H1 (cell line): ENCODE measurements around the gene GFOD1. TPM values are rescaled to one million over a fixed set of nuclear protein-coding genes. Genes with fewer than 3 reads are reported as not detected.
A peak's percentile ranks its signal among the peaks of the same experiment; 100 is the strongest.

Source experiments
- CTCF ChIA-PET: fragments of 300-600 bp; sonication (Branson Sonifier 250); formaldehyde crosslinking; loops from one replicate; lab custom pipeline; 2021; ENCODE audit not compliant: partially characterized antibody; lab: Charles Lee
- POLR2A ChIA-PET: fragments of 300-600 bp; sonication (Branson Sonifier 250); formaldehyde crosslinking; loops from one replicate; lab custom pipeline; 2021; ENCODE audit warnings: inconsistent platforms; ENCODE audit not compliant: partially characterized antibody; lab: Charles Lee
- DNase-seq, 2 experiments: peaks; one replicate each; pipeline versions ENCODE4 v3.0.0 to v3.0.0-alpha.2; 2010 to 2022; ENCODE audit warnings: low spot score in 2 of 2, low read depth in 1 of 2, mixed read lengths in 1 of 2
- FAIRE-seq: peaks from 2 replicates; lab custom pipeline; 2011; peaks lifted over from hg19 to GRCh38; lab: Jason Lieb, UNC
- H2AFZ ChIP-seq: 2 replicates; pipeline ENCODE4 v1.8.1; 2012; ENCODE audit warnings: low read length, inconsistent platforms
- H2AK5ac ChIP-seq: 2 replicates; pipeline ENCODE4 v1.6.1; 2013; ENCODE audit warnings: low read depth, low read length
- H2BK120ac ChIP-seq: replicated peaks from 2 replicates; pipeline ENCODE3; 2013; ENCODE audit warnings: low read depth, low read length, inconsistent platforms
- H2BK12ac ChIP-seq: 2 replicates; pipeline ENCODE4 v1.6.1; 2013; ENCODE audit warnings: low read depth, low read length
- H2BK15ac ChIP-seq: 2 replicates; pipeline ENCODE4 v1.6.1; 2013; ENCODE audit warnings: low read length
- H2BK20ac ChIP-seq: 2 replicates; pipeline ENCODE4 v1.6.1; 2013; ENCODE audit warnings: low read length
- H2BK5ac ChIP-seq: 2 replicates; pipeline ENCODE4 v1.6.1; 2013; ENCODE audit warnings: low read depth, low read length
- H3K14ac ChIP-seq: 2 replicates; pipeline ENCODE4 v1.6.1; 2013; ENCODE audit warnings: inconsistent platforms; ENCODE audit not compliant: insufficient read length
- H3K18ac ChIP-seq: 2 replicates; pipeline ENCODE4 v1.6.1; 2013; ENCODE audit warnings: low read length; ENCODE audit errors: extremely low read depth
- H3K23ac ChIP-seq: 2 replicates; pipeline ENCODE4 v1.6.1; 2013; ENCODE audit warnings: inconsistent platforms; ENCODE audit not compliant: insufficient read length
- H3K23me2 ChIP-seq: 2 replicates; pipeline ENCODE4 v1.6.1; 2013; ENCODE audit warnings: low read depth, low read length
- H3K27ac ChIP-seq: 2 replicates; pipeline ENCODE4 v1.6.1; 2011; ENCODE audit warnings: low read depth, low read length, inconsistent platforms
- H3K27me3 ChIP-seq, 4 experiments: replicated peaks in 1 of 4; 1 replicate in 1 of 4; 2 replicates in 3 of 4; pipeline versions ENCODE4 v1.6.1 to v1.8.1; 2011 to 2013; ENCODE audit warnings: low read length in 3 of 4, mild to moderate bottlenecking in 3 of 4, inconsistent platforms in 2 of 4, mixed read lengths in 2 of 4, moderate library complexity in 1 of 4; ENCODE audit not compliant: control insufficient read depth in 3 of 4, insufficient read depth in 3 of 4; ENCODE audit errors: extremely low read depth in 1 of 4
- H3K36me3 ChIP-seq, 4 experiments: 2 replicates each; pipeline versions ENCODE4 v1.6.1 to v1.8.1; 2011 to 2013; ENCODE audit warnings: mild to moderate bottlenecking in 4 of 4, low read length in 3 of 4, moderate library complexity in 2 of 4, control low read depth in 1 of 4, inconsistent platforms in 1 of 4; ENCODE audit not compliant: insufficient read depth in 4 of 4, control insufficient read depth in 2 of 4
- H3K4ac ChIP-seq: replicated peaks from 2 replicates; pipeline ENCODE3; 2013; ENCODE audit warnings: low read length, low read depth, mixed read lengths, inconsistent platforms; ENCODE audit not compliant: insufficient read length
- H3K4me1 ChIP-seq, 4 experiments: replicated peaks in 1 of 4; 1 replicate in 1 of 4; 2 replicates in 3 of 4; pipeline versions ENCODE4 v1.6.1 to v1.8.1; 2011 to 2013; ENCODE audit warnings: low read length in 3 of 4, inconsistent platforms in 2 of 4, mixed read lengths in 1 of 4; ENCODE audit not compliant: insufficient read depth in 4 of 4, control insufficient read depth in 3 of 4
- H3K4me2 ChIP-seq, 2 experiments: 2 replicates each; pipeline versions ENCODE4 v1.6.1 to v1.8.1; 2011 to 2013; ENCODE audit warnings: low read depth in 2 of 2, low read length in 2 of 2, control low read depth in 1 of 2, inconsistent platforms in 1 of 2, mild to moderate bottlenecking in 1 of 2; ENCODE audit not compliant: insufficient read depth in 1 of 2
- H3K4me3 ChIP-seq, 4 experiments: fragments of 200-600, 300-600 bp in 1 of 4; sonication (generic), shearing (Covaris generic), sonication (Bioruptor Twin) in 1 of 4; 2 replicates each; pipeline versions ENCODE4 v1.5.1 to v1.8.1; 2011 to 2016; ENCODE audit warnings: low read length in 4 of 4, low read depth in 3 of 4, control low read depth in 2 of 4, inconsistent platforms in 2 of 4, mild to moderate bottlenecking in 2 of 4, mixed read lengths in 1 of 4, moderate library complexity in 1 of 4; ENCODE audit not compliant: insufficient read depth in 2 of 4; ENCODE audit errors: extremely low read depth in 1 of 4
- H3K56ac ChIP-seq: replicated peaks from 2 replicates; pipeline ENCODE3; 2013; ENCODE audit warnings: low read depth, mild to moderate bottlenecking, mixed read lengths, low read length, inconsistent platforms; ENCODE audit not compliant: insufficient read length
- H3K79me1 ChIP-seq: 2 replicates; pipeline ENCODE4 v1.6.1; 2013; ENCODE audit warnings: low read depth, low read length, control low read depth
- H3K79me2 ChIP-seq, 2 experiments: 2 replicates each; pipeline versions ENCODE4 v1.6.1 to v1.8.1; 2012 to 2013; ENCODE audit warnings: low read length in 2 of 2, mild to moderate bottlenecking in 2 of 2, inconsistent platforms in 1 of 2; ENCODE audit not compliant: insufficient read depth in 2 of 2, control insufficient read depth in 1 of 2
- H3K9ac ChIP-seq, 4 experiments: replicated peaks in 1 of 4; 1 replicate in 1 of 4; 2 replicates in 3 of 4; pipeline versions ENCODE4 v1.6.1 to v1.8.1; 2011 to 2013; ENCODE audit warnings: low read depth in 3 of 4, low read length in 3 of 4, control low read depth in 2 of 4, mild to moderate bottlenecking in 2 of 4, moderate library complexity in 2 of 4, inconsistent platforms in 1 of 4; ENCODE audit errors: extremely low read depth in 1 of 4
- H3K9me3 ChIP-seq, 2 experiments: 2 replicates each; pipeline versions ENCODE4 v1.6.1 to v1.8.1; 2012 to 2013; ENCODE audit warnings: mild to moderate bottlenecking in 2 of 2, moderate library complexity in 2 of 2, control low read depth in 1 of 2, inconsistent platforms in 1 of 2, low read depth in 1 of 2, low read length in 1 of 2, mixed read lengths in 1 of 2; ENCODE audit not compliant: insufficient read depth in 2 of 2
- H4K20me1 ChIP-seq, 2 experiments: replicated peaks in 1 of 2; 2 replicates each; pipeline versions ENCODE3 to v1.8.1; 2011 to 2013; ENCODE audit warnings: inconsistent platforms in 2 of 2, low read length in 2 of 2, mild to moderate bottlenecking in 1 of 2; ENCODE audit not compliant: insufficient read depth in 2 of 2, control insufficient read depth in 1 of 2
- H4K5ac ChIP-seq: 2 replicates; pipeline ENCODE4 v1.6.1; 2013; ENCODE audit warnings: low read length, low read depth, mixed read lengths, inconsistent platforms; ENCODE audit not compliant: insufficient read length
- H4K8ac ChIP-seq: 2 replicates; pipeline ENCODE4 v1.8.0; 2013; ENCODE audit warnings: mild to moderate bottlenecking, moderate library complexity, low read length, inconsistent platforms; ENCODE audit not compliant: insufficient read depth; ENCODE audit errors: extremely low read depth
- H4K91ac ChIP-seq: replicated peaks from 2 replicates; pipeline ENCODE3; 2013; ENCODE audit warnings: low read length, mixed read lengths, inconsistent platforms; ENCODE audit not compliant: insufficient read length
- CREB1 ChIP-seq: IDR thresholded peaks from 2 replicates; pipeline ENCODE4 v1.6.1; 2012; ENCODE audit warnings: inconsistent platforms
- EP300 ChIP-seq, 2 experiments: IDR thresholded peaks; 1 replicate in 1 of 2; 2 replicates in 1 of 2; pipeline ENCODE4 v1.6.1; 2011 to 2012; ENCODE audit warnings: low read depth in 2 of 2, low read length in 2 of 2, mild to moderate bottlenecking in 2 of 2, borderline replicate concordance in 1 of 2, inconsistent platforms in 1 of 2, moderate library complexity in 1 of 2
- KDM1A ChIP-seq: fragments of 200-600, 300-600 bp; sonication (generic); IDR thresholded peaks from 2 replicates; pipeline ENCODE4 v1.7.1; 2016; ENCODE audit warnings: mild to moderate bottlenecking, low read length, borderline replicate concordance
- MAX ChIP-seq: IDR thresholded peaks from 2 replicates; pipeline ENCODE4 v1.6.1; 2012; ENCODE audit warnings: inconsistent platforms
- RAD21 ChIP-seq, 2 experiments: IDR thresholded peaks in 1 of 2; conservative IDR thresholded peaks in 1 of 2; 2 replicates each; pipeline ENCODE4 v1.6.1; 2011; ENCODE audit warnings: low read depth in 2 of 2, low read length in 2 of 2, improper control_type of control experiment in 1 of 2, inconsistent platforms in 1 of 2, mild to moderate bottlenecking in 1 of 2, moderate library complexity in 1 of 2
- ZNF274 ChIP-seq: IDR thresholded peaks from 2 replicates; pipeline ENCODE4 v1.7.0; 2012; ENCODE audit warnings: low read length, borderline replicate concordance; ENCODE audit errors: extremely low read depth
- WGBS, 2 experiments: shearing (Covaris generic) in 1 of 2; methylation state at CpG; one replicate each; pipeline versions ENCODE4 v1.1.6 to v1.1.7; 2013 to 2015; ENCODE audit warnings: low lambda C conversion rate in 2 of 2, mixed read lengths in 2 of 2, inconsistent platforms in 1 of 2, low coverage in 1 of 2, missing lambda C conversion rate in 1 of 2; ENCODE audit not compliant: insufficient replicate concordance in 2 of 2, insufficient coverage in 1 of 2, insufficient read length in 1 of 2; ENCODE audit errors: extremely low coverage in 1 of 2, missing lambda C conversion rate in 1 of 2; 5-methylcytosine and 5-hydroxymethylcytosine counted together
- polyA plus RNA-seq, 7 experiments: library from polyadenylated mRNA; depleted of rRNA in 3 of 7; stranded (reverse) in 5 of 7; unstranded in 2 of 7; fragments of >200 nt in 5 of 7; fragments of 200-250 nt in 2 of 7; gene quantifications; 1 replicate in 5 of 7; 2 replicates in 1 of 7; 4 replicates in 1 of 7; pipeline versions ENCODE4 v1.2.1 to v1.2.3, GENCODE V29; 2011 to 2013; ENCODE audit warnings: missing spikeins in 2 of 7, mixed read lengths in 2 of 7
- total RNA-seq: library from RNA; stranded (reverse); fragmentation: NEBNext Ultra II Directional; extraction: Animal tissue kit (Norgen Biotek cat#: 25700); gene quantifications from 2 replicates; pipeline ENCODE4 v1.2.1, GENCODE V29; 2021

The GFOD1 gene
- total and polyA plus RNA-seq, 2 of the 8 experiments (the other 6 are each of a cell fraction or from before 2014, with no cell fraction given), result 2.5 to 8.8 TPM

DNA sequence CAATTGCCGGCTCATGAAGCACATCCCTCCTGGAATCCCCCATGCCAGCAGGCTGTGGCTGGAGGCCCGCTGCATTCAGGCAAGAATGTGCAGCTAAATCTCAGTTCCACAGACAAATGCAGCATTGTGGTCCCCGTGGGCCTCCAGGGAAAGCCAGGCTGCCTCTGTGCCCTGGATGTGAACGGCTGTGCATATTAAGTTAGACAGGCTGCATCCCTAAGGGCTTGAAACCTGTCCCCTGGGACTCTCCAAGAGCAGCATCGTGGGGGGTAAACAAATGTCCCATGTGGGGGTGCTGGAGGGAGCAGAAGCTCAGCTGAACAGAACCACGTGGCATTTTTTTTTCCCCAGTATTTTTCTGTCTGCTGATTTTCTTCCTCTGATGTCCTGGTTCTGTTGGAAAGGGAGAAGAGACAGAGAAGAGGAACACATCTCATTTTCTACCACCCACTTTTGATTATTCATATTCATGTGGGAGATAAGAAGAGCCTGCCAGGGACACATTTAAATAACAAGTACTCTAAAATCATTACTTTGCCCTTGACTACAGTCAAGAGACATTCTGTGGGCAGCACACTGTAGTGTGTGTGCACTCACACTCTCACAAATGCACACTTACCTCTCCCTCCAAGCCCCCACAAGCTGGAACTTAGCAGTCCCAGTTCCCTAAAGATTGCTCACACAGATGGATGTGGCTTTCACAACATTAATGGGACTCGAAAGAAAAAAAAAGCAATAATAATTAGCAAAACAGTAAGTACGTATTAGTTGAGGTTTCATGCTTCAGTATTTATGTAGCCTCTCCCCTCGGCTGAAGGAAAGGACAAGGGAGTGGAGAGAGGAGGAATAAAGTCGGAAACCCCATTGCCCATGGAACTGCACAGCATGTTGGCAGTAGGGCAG, 16.9 kb downstream of the GFOD1 start:
- 71% methylated on average over 10 of the region's 10 CpGs; no CpG with 5 or more reads in 1 of the 2 experiments for WGBS, 2 experiments
- FAIRE-seq, result no peak

More for the DNA sequence above, 16.9 kb downstream of the GFOD1 start:
- Histone ChIP-seq H3K4ac (no peak overlapping the region), H2BK120ac (no peak overlapping the region), H4K5ac (no peak overlapping the region), H3K4me3 (no peak overlapping the region), H2AFZ (no peak overlapping the region), H4K8ac (peak overlapping the region; percentile 12; the same call in 1 of the 2 replicates), H2BK20ac (no peak overlapping the region), H2BK5ac (no peak overlapping the region), H3K9ac (no peak overlapping the region), H3K14ac (no peak overlapping the region), H2BK12ac (no peak overlapping the region), H3K56ac (no peak overlapping the region), H3K23ac (no peak overlapping the region), H3K36me3 (no peaks in the 10 kb centered on the region), H3K9me3 (no peaks in the 10 kb centered on the region), H2BK15ac (no peak overlapping the region), H3K4me1 (peaks cover 2 to 11% (median 8%) of the 10 kb centered on the region in 4 experiments), H3K4me2 (no peak overlapping the region), H3K18ac (no peak overlapping the region), H3K27me3 (no peaks in the 10 kb centered on the region), H3K79me2 (no peaks in the 10 kb centered on the region; a peak in 1 of 4 replicates), H4K20me1 (no peaks in the 10 kb centered on the region), H3K79me1 (peaks cover 2% of the 10 kb centered on the region; the same call in 1 of the 2 replicates), H2AK5ac (no peak overlapping the region), H4K91ac (no peak overlapping the region), H3K23me2 (no peaks in the 10 kb centered on the region), H3K27ac (no peak overlapping the region)
- DNase-seq, result no peak
- ChIA-PET CTCF (interaction anchor here (0.6 to 1.2 kb wide), 2 partner anchors 9 to 571 kb away, joined by 3 read pairs; no protein-coding TSS in a partner anchor), POLR2A (no interaction called here)
- no peak for TF ChIP-seq RAD21 (IDR thresholded peaks at IDR 0.05 in 1 of 2, conservative IDR thresholded peaks at IDR 0.05 in 1 of 2; ENCODE audit: low read depth in 2 of 2, low read length in 2 of 2)
- TF ChIP-seq MAX, result no peak
- no peak for TF ChIP-seq CREB1
- TF ChIP-seq EP300 (IDR thresholded peaks at IDR 0.05; ENCODE audit: borderline replicate concordance in 1 of 2, low read depth in 2 of 2, low read length in 2 of 2), result no peak
- no peak for TF ChIP-seq KDM1A
- no peak for TF ChIP-seq ZNF274
